Fibroblast of the aortic adventitia (primary cell): Measurements from ENCODE around the gene KNOP1. TPM values are rescaled to one million over a fixed set of nuclear protein-coding genes. Genes with fewer than 3 reads are reported as not detected.
"Not testable (repeated sequence)": the region's sequence is repeated elsewhere in the genome, so short reads cannot be mapped to it uniquely, and the experiment has no call there.

ENCODE experiments used
- DNase-seq: peaks from one replicate; pipeline ENCODE4 v3.0.0-alpha.2; 2010; ENCODE audit warnings: low read depth
- H3K4me3 ChIP-seq: 2 replicates; pipeline ENCODE4 v1.5.1; 2011; ENCODE audit warnings: low read depth, mild to moderate bottlenecking, control low read depth, low read length, moderate library complexity
- CTCF ChIP-seq: IDR thresholded peaks from 2 replicates; pipeline ENCODE4 v1.5.1; 2011; ENCODE audit warnings: mild to moderate bottlenecking, low read length, control low read depth, inconsistent platforms; ENCODE audit not compliant: insufficient read depth
- total RNA-seq: library from RNA; depleted of rRNA; stranded (reverse); fragments of >200 nt; gene quantifications from 2 replicates; pipeline ENCODE4 v1.2.3, GENCODE V29; 2012; ENCODE audit warnings: low replicate concordance

Gene KNOP1
- total RNA-seq, 1 donor: 12.7 TPM

- TF ChIP-seq CTCF: no peak
- H3K4me3 ChIP-seq: no peak overlapping the region
- DNase-seq: no peak
Measured at GRCh38 chr16:19722269-19722952, 4.4 kb upstream of the KNOP1 start.

DNA sequence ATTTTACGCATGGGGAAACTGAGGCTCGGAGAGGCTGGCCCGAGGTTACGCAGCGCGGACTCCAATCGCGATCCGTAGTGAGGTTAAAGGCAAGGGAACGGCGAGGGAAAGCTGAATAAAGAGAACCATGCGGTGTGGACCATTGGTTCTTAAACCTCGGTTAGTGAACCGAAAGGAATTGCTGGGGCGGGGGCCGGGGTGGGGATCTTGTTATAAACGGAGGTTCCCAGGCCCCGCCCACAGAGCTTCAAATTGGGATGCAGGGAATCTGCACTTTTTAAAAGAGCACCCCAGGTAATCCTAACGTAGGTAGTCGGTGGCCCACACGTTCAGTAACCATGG is 568 bp upstream of the KNOP1 start:
- DNase-seq: no peak
- no peak for TF ChIP-seq CTCF

DNA sequence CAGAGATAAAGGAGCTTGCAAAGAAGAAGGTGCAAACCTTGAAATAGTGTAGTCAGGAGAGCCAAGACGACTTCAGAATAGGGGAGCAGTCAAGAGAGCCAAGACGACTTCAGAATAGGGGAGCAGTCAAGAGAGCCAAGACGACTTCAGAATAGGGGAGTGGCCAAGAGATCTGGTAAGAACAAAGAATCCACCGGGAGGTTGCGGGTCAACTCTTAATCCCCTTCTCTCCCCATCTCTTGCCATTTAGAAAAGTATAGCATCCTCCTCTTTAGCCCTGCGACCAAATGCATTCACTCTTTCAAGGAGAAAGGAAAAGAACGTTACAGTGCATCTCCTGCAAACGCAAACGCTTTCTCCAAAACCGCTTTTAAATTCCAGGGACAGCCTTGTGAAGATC is 713 bp downstream of the KNOP1 start:
- no peak for DNase-seq
- H3K4me3 ChIP-seq: peak overlapping the region; percentile 99
- TF ChIP-seq CTCF: no peak

More for the DNA sequence above, 568 bp upstream of the KNOP1 start:
- H3K4me3 ChIP-seq: peak overlapping the region; percentile 99

DNA sequence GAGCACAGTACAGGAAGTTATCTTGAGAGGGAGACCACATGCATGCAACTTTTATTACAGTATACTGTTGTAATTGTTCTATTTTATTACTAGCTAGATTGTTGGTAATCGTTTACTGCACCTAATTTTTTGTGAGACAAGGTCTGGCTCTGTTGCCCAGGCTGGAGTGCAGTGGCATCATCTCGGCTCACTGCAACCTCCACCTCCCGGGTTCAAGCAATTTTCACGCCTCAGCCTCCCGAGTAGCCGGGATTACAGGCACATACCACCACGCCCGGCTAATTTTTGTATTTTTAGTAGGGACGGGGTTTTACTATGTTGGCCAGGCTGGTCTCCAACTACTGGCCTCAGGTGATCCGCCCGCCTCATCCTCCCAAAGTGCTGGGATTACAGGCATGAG is 1.3 kb downstream of the KNOP1 start:
- peak overlapping the region; percentile 99 for H3K4me3 ChIP-seq
- DNase-seq: not testable (repeated sequence)

GRCh38 chr16:19716183-19716582 is 1.8 kb downstream of the KNOP1 start:
- DNase-seq: no peak
- no peak for TF ChIP-seq CTCF
- H3K4me3 ChIP-seq: peak overlapping the region; percentile 99

DNA sequence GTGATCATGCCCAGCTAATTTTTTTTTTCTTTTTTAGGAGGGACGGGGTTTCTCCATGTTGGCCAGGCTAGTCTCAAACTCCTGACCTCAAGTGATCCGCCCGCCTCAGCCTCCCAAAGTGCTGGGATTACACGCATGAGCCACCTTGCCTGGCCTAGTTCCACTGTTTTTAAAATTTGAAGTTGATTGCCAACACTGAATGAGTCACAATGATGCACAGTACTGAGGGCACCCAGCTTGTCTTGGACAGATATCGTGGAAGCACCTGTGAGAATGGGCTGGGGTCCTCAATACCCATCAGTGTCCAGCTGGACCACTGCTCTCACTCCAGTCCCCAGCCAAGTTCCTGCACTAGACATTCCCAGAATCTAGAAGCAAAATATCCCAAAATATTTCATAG is 2.5 kb downstream of the KNOP1 start:
- H3K4me3 ChIP-seq: no peak overlapping the region
- DNase-seq: no peak
- no peak for TF ChIP-seq CTCF

GRCh38 chr16:19713697-19714096 is 4.3 kb downstream of the KNOP1 start:
- no peak for TF ChIP-seq CTCF
- no peak for DNase-seq
- no peak overlapping the region for H3K4me3 ChIP-seq
